HG03520 (cell line): ENCODE data around the gene REXO5.
A peak's percentile ranks its signal among the peaks of the same experiment; 100 is the strongest.
"Not testable (repeated sequence)": the region's sequence is repeated elsewhere in the genome, so short reads cannot be mapped to it uniquely, and the experiment has no call there.

Experiments
- ATAC-seq: cut with Tn5 transposase; IDR thresholded peaks from one replicate; pipeline ENCODE4 v1.9.1; 2021; ENCODE audit warnings: mild to moderate bottlenecking, moderate library complexity; ENCODE audit not compliant: unreplicated experiment

REXO5 gene

GRCh38 chr16:20806168-20807050 is at the start of gene REXO5, which contains the start of gene ERI2:
TSS of gene REXO5 (plus strand) at chr16:20806527. CDS start at chr16:20806954, 427 bp downstream.
TSS of gene ERI2 (minus strand) at chr16:20806472. CDS start at chr16:20806430, 42 bp downstream.
- peak; percentile 65 for ATAC-seq

GRCh38 chr16:20760346-20760745 is 46.0 kb upstream of the REXO5 start:
- ATAC-seq, result no peak

GRCh38 chr16:20761175-20761574 is 45.2 kb upstream of the REXO5 start:
- no peak for ATAC-seq

- ATAC-seq, result no peak
Measured at GRCh38 chr16:20762404-20763123, 43.8 kb upstream of the REXO5 start.

- peak; percentile 99 for ATAC-seq
Measured at GRCh38 chr16:20763461-20764232, 42.7 kb upstream of the REXO5 start, which contains the start of gene ACSM3. TSS of gene ACSM3 (plus strand) at chr16:20764014. CDS start at chr16:20770035, 6,021 bp downstream.

- ATAC-seq, result not testable (repeated sequence)
Measured at GRCh38 chr16:20764448-20764847, 41.9 kb upstream of the REXO5 start.

- ATAC-seq, result no peak
Measured at GRCh38 chr16:20765732-20766131, 40.6 kb upstream of the REXO5 start.

- no peak for ATAC-seq
Measured at GRCh38 chr16:20766294-20766693, 40.0 kb upstream of the REXO5 start.

GRCh38 chr16:20767577-20767976 is 38.8 kb upstream of the REXO5 start:
- no peak for ATAC-seq

GRCh38 chr16:20768121-20768520 is 38.2 kb upstream of the REXO5 start:
- ATAC-seq, result no peak

- no peak for ATAC-seq
Measured at GRCh38 chr16:20768818-20769217, 37.5 kb upstream of the REXO5 start.

GRCh38 chr16:20773679-20774078 is 32.6 kb upstream of the REXO5 start:
- no peak for ATAC-seq

- ATAC-seq, result no peak
Measured at GRCh38 chr16:20774703-20775362, 31.5 kb upstream of the REXO5 start.

- ATAC-seq, result no peak
Measured at GRCh38 chr16:20781697-20782096, 24.6 kb upstream of the REXO5 start.

GRCh38 chr16:20782470-20782869 is 23.9 kb upstream of the REXO5 start:
- ATAC-seq, result no peak

GRCh38 chr16:20784204-20784603 is 22.1 kb upstream of the REXO5 start:
- ATAC-seq, result no peak

- no peak for ATAC-seq
Measured at GRCh38 chr16:20789130-20789529, 17.2 kb upstream of the REXO5 start.

- no peak for ATAC-seq
Measured at GRCh38 chr16:20791923-20792612, 14.3 kb upstream of the REXO5 start.

GRCh38 chr16:20798364-20798763 is 8.0 kb upstream of the REXO5 start:
- no peak for ATAC-seq

- no peak for ATAC-seq
Measured at GRCh38 chr16:20799599-20799998, 6.7 kb upstream of the REXO5 start.
